Endothelial cell of umbilical vein (primary cell): ENCODE results near the gene MYO1E. TPM values are rescaled to one million over a fixed set of nuclear protein-coding genes. Genes with fewer than 3 reads are reported as not detected.

ENCODE experiments used
- BruUV-seq: library from RNA; stranded (reverse); fragments of 400-500 nt; replicated peaks from 2 replicates; lab custom pipeline; 2021; lab: Mats Ljungman, UMichigan
- CTCF ChIA-PET: fragments of 300-600, 350-600 bp; sonication (Branson Sonifier 250); formaldehyde crosslinking; loops from one replicate; lab custom pipeline; 2021; ENCODE audit warnings: antibody characterized with exemption, inconsistent platforms; lab: Charles Lee
- POLR2A ChIA-PET: fragments of 300-600, 350-600 bp; sonication (Branson Sonifier 250); formaldehyde crosslinking; loops from one replicate; lab custom pipeline; 2021; ENCODE audit warnings: antibody characterized with exemption, inconsistent platforms; lab: Charles Lee
- DNase-seq: peaks from one replicate; pipeline ENCODE4 v3.0.0-alpha.2; 2011; ENCODE audit warnings: low read depth, low spot score
- FAIRE-seq: peaks from 2 replicates; lab custom pipeline; 2011; peaks lifted over from hg19 to GRCh38; lab: Jason Lieb, UNC
- H2AFZ ChIP-seq: 2 replicates; pipeline ENCODE4 v1.6.0; 2012; ENCODE audit warnings: low read depth, low read length, control low read depth, inconsistent platforms
- H3K27ac ChIP-seq: 2 replicates; pipeline ENCODE4 v1.5.1; 2011; ENCODE audit warnings: low read depth, mild to moderate bottlenecking, control low read depth, low read length, moderate library complexity; ENCODE audit not compliant: insufficient read depth
- H3K27me3 ChIP-seq, 2 experiments: 2 replicates each; pipeline versions ENCODE4 v1.6.0 to v1.6.1; 2011; ENCODE audit warnings: low read length in 2 of 2, mixed read lengths in 1 of 2; ENCODE audit not compliant: control insufficient read depth in 2 of 2, insufficient read depth in 2 of 2
- H3K36me3 ChIP-seq, 2 experiments: 2 replicates in 1 of 2; 3 replicates in 1 of 2; pipeline ENCODE4 v1.5.1; 2011; ENCODE audit warnings: low read length in 2 of 2, mild to moderate bottlenecking in 1 of 2, moderate library complexity in 1 of 2; ENCODE audit not compliant: control insufficient read depth in 2 of 2, insufficient read depth in 2 of 2; ENCODE audit errors: extremely low read depth in 1 of 2
- H3K4me1 ChIP-seq: 3 replicates; pipeline ENCODE4 v1.5.1; 2011; ENCODE audit warnings: mild to moderate bottlenecking, low read length; ENCODE audit not compliant: control insufficient read depth, insufficient read depth; ENCODE audit errors: extremely low read depth
- H3K4me2 ChIP-seq: 2 replicates; pipeline ENCODE4 v1.6.1; 2011; ENCODE audit warnings: low read length, control low read depth, mixed read lengths; ENCODE audit not compliant: insufficient read depth
- H3K4me3 ChIP-seq, 3 experiments: fragments of 200-600 bp in 1 of 3; sonication (generic), shearing (Covaris generic) in 1 of 3; replicated peaks in 1 of 3; 2 replicates each; pipeline ENCODE4 v1.5.1; 2011 to 2016; ENCODE audit warnings: control low read depth in 3 of 3, low read length in 3 of 3, mild to moderate bottlenecking in 2 of 3, inconsistent platforms in 1 of 3, low read depth in 1 of 3, moderate library complexity in 1 of 3; ENCODE audit not compliant: insufficient read depth in 1 of 3
- H3K79me2 ChIP-seq: 2 replicates; pipeline ENCODE4 v1.6.0; 2012; ENCODE audit warnings: low read length, inconsistent platforms; ENCODE audit not compliant: control insufficient read depth, insufficient read depth
- H3K9ac ChIP-seq: replicated peaks from 2 replicates; pipeline ENCODE3; 2011; ENCODE audit warnings: low read length, control low read depth; ENCODE audit not compliant: insufficient read depth; ENCODE audit errors: extremely low read depth
- H3K9me1 ChIP-seq: replicated peaks from 3 replicates; pipeline ENCODE4 v1.6.0; 2011; ENCODE audit warnings: mild to moderate bottlenecking, low read length; ENCODE audit not compliant: control insufficient read depth, insufficient read depth; ENCODE audit errors: extremely low read depth
- H3K9me3 ChIP-seq: replicated peaks from 2 replicates; pipeline ENCODE4 v1.5.1; 2012; ENCODE audit warnings: low read length, inconsistent platforms; ENCODE audit not compliant: control insufficient read depth, insufficient read depth
- H4K20me1 ChIP-seq: replicated peaks from 2 replicates; pipeline ENCODE3; 2011; ENCODE audit warnings: mild to moderate bottlenecking, low read length; ENCODE audit not compliant: control insufficient read depth, insufficient read depth; ENCODE audit errors: extremely low read depth
- CTCF ChIP-seq, 2 donors: IDR thresholded peaks; 1 replicate in 1 of 2; 2 replicates in 1 of 2; pipeline ENCODE4 v1.5.1; 2011; ENCODE audit warnings: low read length in 2 of 2, mild to moderate bottlenecking in 2 of 2, moderate library complexity in 2 of 2, control low read depth in 1 of 2, inconsistent platforms in 1 of 2, low read depth in 1 of 2; ENCODE audit not compliant: insufficient read depth in 1 of 2; ENCODE audit errors: extremely low read depth in 1 of 2
- EZH2 ChIP-seq: IDR thresholded peaks from 2 replicates; pipeline ENCODE4 v1.6.1; 2012; ENCODE audit warnings: borderline replicate concordance, low read depth, mild to moderate bottlenecking, moderate library complexity, low read length, inconsistent platforms; ENCODE audit not compliant: severe bottlenecking
- FOS ChIP-seq: IDR thresholded peaks from 2 replicates; pipeline ENCODE4 v1.6.1; 2011; ENCODE audit warnings: mild to moderate bottlenecking, low read length, moderate library complexity, borderline replicate concordance; ENCODE audit not compliant: insufficient read depth
- GATA2 ChIP-seq: IDR thresholded peaks from 2 replicates; pipeline ENCODE4 v1.7.0; 2011; ENCODE audit warnings: low read depth, mild to moderate bottlenecking, moderate library complexity, mixed read lengths, low read length; ENCODE audit not compliant: insufficient read length, insufficient read depth
- JUN ChIP-seq: IDR thresholded peaks from 2 replicates; pipeline ENCODE4 v1.6.1; 2011; ENCODE audit warnings: borderline replicate concordance, low read depth; ENCODE audit not compliant: insufficient read length, insufficient read depth
- MAX ChIP-seq: IDR thresholded peaks from 2 replicates; pipeline ENCODE4 v1.6.1; 2011; ENCODE audit not compliant: insufficient read depth, insufficient read length
- MYC ChIP-seq: IDR thresholded peaks from one replicate; pipeline ENCODE4 v1.6.1; 2011; ENCODE audit warnings: mild to moderate bottlenecking, low read depth, low read length
- POLR2A ChIP-seq: IDR thresholded peaks from 2 replicates; pipeline ENCODE4 v1.6.1; 2012; ENCODE audit warnings: low read depth, mild to moderate bottlenecking, control low read depth, low read length
- POLR2AphosphoS5 ChIP-seq: IDR thresholded peaks from 2 replicates; pipeline ENCODE4 v1.6.1; 2012; ENCODE audit warnings: low read depth, mild to moderate bottlenecking, control low read depth, low read length, moderate library complexity; ENCODE audit not compliant: insufficient read depth
- dilution Hi-C: fragments of 300-500 bp; cut with MboI; formaldehyde crosslinking; loops from one replicate; pipeline ENCODE4 v1.15.0; 2019; ENCODE audit warnings: low sequenced_read_pairs; ENCODE audit not compliant: extremely low pct_ligation_motif_present
- intact Hi-C: fragments of 100-400 bp; cut with micrococcal nuclease; formaldehyde crosslinking; loops from one replicate; pipeline ENCODE4 v1.10.0; 2022
- polyA plus RNA-seq, 4 experiments: library from polyadenylated mRNA; depleted of rRNA in 3 of 4; stranded (reverse) in 3 of 4; unstranded in 1 of 4; fragments of >200 nt; gene quantifications; 2 replicates each; pipeline versions ENCODE4 v1.2.1 to v1.2.3, GENCODE V29; 2011 to 2012; ENCODE audit warnings: missing spikeins in 1 of 4
- total RNA-seq: library from RNA; stranded (reverse); gene quantifications from 2 replicates; pipeline ENCODE4 v1.2.3, GENCODE V29; 2021

The MYO1E gene
- total and polyA plus RNA-seq, 2 donors (not counting 3 experiments of a cell fraction or from before 2014, with no cell fraction given) = 31.6 to 218 TPM

DNA sequence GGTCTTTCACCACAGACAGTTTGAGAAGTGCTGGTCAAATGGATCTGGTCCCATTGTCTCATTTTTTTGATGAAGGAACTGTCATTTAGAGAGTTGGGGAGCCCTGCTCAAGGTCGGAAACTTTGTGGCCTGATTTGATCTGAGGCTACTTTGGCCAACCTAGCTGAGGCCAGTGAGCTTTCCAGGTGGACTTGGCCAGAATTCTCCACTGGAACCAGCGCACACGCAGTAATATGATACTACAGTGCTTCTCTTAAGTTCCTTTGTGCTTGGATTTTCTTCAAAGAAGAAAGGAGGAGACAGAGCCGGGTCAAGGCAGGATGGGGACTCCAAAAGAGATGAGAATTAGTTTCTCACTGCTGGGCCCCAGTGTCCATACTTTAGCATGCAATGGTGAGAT lies 217.2 kb downstream of the MYO1E start:
- H3K9me3 ChIP-seq = no peaks in the 10 kb centered on the region
- DNase-seq = no peak
- no peak overlapping the region for H3K4me2 ChIP-seq
- dilution Hi-C loops (no loop called here), intact Hi-C loops (no loop called here)
- no peaks in the 10 kb centered on the region for H4K20me1 ChIP-seq
- no peak overlapping the region for H2AFZ ChIP-seq
- no peaks in the 10 kb centered on the region for H3K9me1 ChIP-seq
- H3K27me3 ChIP-seq = no peaks in the 10 kb centered on the region
- H3K4me1 ChIP-seq = no peaks in the 10 kb centered on the region
- TF ChIP-seq POLR2AphosphoS5 = no peak
- no peak for TF ChIP-seq JUN
- TF ChIP-seq GATA2 = no peak
- no peak for TF ChIP-seq MAX
- TF ChIP-seq EZH2 = no peak
- TF ChIP-seq POLR2A = no peak
- TF ChIP-seq FOS = no peak
- no peak for TF ChIP-seq MYC
- TF ChIP-seq CTCF (IDR thresholded peaks at IDR 0.05; ENCODE audit: extremely low read depth in 1 of 2, insufficient read depth in 1 of 2, low read depth in 1 of 2, low read length in 2 of 2) = no peak
- peaks cover 12 to 46% of the 10 kb centered on the region in 2 experiments for H3K36me3 ChIP-seq
- ChIA-PET CTCF (interaction anchor here (1.0 to 1.2 kb wide), 2 partner anchors 338 kb away, joined by 3 to 4 read pairs; no protein-coding TSS in a partner anchor), POLR2A (interaction anchor here (0.7 kb wide), 1 partner anchor 31 kb away, joined by 11 read pairs; no protein-coding TSS in a partner anchor)
- no peak for FAIRE-seq
- H3K79me2 ChIP-seq = no peaks in the 10 kb centered on the region
- no TSS peak for BruUV-seq
- H3K27ac ChIP-seq = no peak overlapping the region
- no peak overlapping the region for H3K9ac ChIP-seq
- no peak overlapping the region for H3K4me3 ChIP-seq
